Kasumi-1 (cell line): ENCODE results near the gene FCF1.

Source experiments
- DNase-seq, 2 experiments: peaks; one replicate each; lab custom pipeline; 2025; lab: John Stamatoyannopoulos, UW

Gene FCF1, protein sequence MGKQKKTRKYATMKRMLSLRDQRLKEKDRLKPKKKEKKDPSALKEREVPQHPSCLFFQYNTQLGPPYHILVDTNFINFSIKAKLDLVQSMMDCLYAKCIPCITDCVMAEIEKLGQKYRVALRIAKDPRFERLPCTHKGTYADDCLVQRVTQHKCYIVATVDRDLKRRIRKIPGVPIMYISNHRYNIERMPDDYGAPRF

DNA sequence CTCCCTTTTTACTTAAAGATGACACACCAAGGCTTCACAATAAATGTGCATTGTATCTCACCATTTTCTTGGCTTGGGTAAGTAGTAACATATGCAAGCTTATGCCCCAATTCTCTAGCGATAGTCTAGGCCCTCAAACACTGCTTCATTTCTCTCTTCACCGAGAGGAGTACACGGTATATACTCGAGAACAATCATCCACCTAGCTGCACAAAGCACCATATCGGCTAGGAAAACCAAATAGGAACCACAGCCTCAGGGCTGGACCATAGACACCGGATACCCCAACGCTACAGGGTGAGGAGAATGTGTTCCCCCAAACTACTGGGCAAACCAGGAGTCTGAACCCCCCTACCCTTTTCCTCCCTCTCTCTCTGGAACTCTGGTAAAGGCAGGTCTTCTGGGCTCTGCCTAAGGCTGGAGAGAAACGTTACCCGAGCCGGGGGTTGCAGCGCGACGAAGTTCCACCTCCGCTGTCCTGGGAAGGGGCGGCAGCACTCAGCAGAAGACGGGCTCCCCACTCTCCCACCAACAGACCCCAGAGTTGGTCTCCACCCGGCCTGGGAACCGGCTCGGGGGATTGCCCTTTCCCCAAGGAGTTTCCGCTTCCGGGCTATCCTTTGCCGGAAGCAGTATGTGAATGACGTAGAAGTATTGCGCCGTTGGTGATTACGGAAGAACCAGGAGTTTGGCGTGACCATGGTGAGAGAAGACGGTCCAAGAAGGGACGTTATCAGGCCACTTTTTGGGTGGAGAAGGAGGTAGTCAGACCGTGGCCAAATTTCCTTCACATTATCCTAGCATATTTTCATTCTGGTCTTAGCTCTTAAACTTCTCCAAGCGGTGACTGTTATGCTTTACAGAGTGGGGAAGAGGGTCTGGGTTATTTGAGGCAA, at the start of gene FCF1, which contains the start of gene AREL1:
Gene FCF1, plus strand, starts transcription at position 646 of the 896 bp plus-strand sequence. Its CDS starts 54 bp downstream, at position 700.
Gene AREL1, minus strand, starts transcription at position 582 of the 896 bp plus-strand sequence. CDS start 27,465 bp downstream, outside the sequence.
- no peak for DNase-seq

DNA sequence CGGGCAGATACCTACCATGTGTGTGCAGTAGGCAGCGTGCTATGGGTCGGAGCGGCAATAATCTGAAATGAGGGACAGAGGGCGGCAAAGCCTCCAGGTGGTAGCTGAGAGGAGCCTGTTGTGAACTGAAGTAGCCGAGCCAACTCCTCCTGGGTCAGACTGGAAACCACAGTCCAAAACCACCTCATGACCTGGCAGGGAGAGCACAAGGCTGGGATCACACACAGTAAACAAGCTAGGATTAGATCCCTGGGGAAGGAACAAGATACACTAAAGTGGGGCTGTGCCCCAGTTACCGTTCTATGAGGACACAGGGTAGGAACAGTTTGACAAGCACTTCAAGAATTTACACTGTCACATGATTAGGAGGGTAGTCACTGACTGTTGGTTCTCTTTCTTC, 49.1 kb upstream of the FCF1 start:
- no peak for DNase-seq

DNA sequence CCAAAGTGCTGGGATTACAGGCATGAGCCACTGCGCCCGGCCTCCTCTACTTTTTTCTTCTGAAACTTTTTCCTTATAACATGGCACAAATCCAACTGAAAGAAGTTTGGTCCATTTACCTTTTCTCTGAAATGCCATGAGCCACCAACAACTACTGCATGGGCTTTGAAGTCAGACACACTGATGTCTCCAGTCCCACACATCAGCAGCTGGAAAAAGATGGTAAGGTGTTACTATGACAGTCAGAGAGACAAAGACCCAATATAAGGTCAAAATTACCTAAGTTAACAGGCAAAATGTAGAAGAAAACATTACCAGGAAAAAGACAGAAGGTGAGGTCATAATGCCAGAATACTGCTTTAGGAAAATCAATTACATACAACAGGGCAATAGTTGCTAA, 48.2 kb upstream of the FCF1 start:
- DNase-seq = no peak

DNA sequence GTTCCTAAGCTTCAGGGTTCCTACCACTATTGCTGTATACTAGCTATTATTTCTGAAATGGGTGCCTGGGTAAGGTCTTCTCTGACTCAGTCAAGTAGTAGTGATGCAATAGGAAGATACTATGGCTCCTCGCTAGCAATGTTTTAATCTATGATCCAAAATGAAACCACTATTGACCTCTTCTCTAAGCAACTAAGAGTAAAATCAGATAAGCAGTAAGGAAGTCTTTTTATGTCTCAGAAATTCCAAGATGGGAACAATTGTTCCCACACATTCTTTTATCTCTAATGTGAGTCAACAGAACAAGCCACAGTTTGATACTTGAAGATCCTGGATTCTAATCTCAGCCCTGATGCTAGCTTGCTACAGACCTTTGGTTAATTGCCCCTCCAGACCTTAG, 45.2 kb upstream of the FCF1 start:
- DNase-seq = no peak

DNA sequence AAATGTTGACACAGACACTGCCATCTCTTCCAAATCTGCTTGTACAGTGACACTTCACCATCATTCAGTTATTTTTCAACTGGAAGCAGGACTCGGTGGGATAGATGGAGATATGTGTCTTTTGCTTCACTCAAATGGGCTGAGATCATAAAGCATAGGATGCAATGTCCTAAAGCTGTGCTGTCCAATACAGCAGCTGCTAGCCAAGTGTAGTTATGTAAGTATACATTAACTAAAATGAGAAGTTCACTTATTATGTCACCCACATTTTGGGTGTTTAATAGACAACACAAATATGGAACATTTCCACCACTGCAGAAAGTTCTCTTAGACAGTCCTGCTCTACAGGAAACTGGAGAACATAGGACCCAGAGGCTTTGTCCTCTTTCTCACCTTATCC, 43.7 kb upstream of the FCF1 start:
- no peak for DNase-seq

DNA sequence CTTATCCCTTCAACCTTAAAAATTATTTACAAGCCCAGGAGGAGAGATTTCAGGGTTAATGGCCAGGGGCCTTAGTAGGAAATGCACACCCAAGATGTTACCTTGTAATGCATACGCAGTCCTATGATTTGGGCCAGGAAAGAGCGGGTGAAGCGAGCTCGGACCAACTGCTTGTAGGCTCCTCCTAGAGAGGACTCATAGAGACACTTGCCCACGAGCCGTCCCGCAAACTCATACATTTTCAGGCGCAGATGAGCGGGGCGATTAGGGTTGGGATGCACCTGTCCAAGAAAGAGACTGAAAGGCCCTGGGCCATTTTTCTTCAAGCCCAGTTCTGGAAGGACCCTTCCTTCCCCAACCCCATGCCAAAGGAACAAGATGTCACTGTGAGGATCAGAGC, 43.1 kb upstream of the FCF1 start:
- no peak for DNase-seq

DNA sequence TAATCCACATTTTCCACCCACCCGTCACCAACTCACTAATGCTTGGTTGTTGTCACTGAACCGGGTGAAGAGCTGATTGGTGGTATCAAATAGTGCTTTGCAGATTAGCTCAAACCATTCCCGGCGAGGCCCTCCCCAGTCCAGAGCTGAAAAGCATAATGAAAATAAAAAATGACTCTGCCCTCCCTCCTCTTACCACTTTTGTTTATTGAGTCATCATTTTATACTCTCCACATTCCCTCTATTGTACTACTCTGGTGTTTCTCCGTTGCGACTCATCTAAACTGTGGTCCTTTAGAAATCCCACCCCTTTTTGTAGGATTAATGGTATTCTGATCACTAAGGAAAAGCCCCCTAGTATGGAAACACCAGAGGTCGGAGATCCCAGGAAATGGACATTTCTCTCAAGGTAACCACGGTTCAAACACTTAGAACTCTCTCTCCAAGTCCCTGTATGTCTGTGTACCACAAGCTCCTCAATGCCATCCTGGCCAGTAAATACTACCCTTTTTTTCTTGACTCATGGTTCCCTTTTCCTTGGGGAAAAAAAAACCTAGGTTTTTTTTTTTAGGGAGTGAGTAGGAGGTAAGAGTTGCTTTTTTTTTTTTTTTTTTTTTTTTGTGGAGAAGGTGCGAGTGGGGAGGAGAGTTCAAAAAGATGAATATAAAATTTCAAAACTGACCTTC, 42.1 kb upstream of the FCF1 start:
- DNase-seq = no peak

DNA sequence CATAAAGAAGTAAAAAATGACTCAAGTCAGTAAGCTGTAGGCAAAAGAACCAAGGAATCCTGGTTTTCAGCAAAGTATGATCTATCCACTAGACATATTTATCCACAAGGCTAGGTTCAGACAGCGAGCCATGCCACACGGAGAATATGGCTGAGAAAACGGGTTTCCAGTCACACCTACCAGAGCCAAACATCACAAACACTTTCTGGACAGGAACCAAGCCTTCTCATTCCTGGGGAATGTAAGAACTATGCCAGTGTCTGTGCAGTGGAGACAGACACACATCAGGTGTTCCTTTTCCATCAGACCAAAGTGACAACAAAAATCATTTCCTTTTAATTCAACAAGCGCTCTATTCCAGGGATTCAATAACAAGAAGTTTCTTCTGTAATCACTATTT, 41.2 kb upstream of the FCF1 start:
- DNase-seq = no peak

DNA sequence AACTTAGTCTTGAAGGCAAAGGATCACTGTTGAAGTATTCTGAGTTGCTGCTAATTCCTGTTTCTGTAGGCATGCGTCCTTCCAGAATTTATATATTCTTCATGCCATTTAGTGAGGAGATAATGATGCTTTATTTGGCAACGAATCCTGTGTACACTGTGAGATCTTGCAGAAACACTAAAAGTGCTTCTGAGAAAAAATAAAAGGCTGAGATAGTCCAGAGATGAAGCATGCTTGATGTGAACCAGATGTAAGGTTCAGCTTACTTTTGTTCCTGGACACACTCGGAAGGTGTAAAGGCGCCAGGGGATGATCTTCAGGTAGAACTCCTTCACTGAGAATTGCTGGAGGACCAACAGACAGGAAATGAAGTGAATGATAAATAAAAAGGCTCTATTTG, 39.2 kb upstream of the FCF1 start:
- DNase-seq = no peak

DNA sequence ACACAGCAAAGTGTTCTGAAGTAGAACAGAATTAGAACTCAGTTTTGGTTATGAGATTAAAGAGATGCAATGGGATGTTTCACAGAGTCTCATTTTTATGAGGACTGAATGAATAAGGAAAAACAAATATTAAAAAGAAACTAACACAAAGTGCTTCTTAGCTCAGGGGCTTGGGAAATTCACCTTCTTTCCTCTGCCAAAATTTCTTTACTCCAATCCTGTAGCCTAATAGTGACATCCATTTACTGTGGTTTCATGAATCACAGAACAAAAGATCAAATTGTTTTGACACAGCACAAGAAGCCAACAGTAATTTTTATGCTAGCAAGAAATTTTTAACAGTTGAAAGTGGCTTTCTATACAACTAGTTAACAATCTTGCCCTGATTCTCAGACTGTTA, 37.7 kb upstream of the FCF1 start:
- DNase-seq = no peak

DNA sequence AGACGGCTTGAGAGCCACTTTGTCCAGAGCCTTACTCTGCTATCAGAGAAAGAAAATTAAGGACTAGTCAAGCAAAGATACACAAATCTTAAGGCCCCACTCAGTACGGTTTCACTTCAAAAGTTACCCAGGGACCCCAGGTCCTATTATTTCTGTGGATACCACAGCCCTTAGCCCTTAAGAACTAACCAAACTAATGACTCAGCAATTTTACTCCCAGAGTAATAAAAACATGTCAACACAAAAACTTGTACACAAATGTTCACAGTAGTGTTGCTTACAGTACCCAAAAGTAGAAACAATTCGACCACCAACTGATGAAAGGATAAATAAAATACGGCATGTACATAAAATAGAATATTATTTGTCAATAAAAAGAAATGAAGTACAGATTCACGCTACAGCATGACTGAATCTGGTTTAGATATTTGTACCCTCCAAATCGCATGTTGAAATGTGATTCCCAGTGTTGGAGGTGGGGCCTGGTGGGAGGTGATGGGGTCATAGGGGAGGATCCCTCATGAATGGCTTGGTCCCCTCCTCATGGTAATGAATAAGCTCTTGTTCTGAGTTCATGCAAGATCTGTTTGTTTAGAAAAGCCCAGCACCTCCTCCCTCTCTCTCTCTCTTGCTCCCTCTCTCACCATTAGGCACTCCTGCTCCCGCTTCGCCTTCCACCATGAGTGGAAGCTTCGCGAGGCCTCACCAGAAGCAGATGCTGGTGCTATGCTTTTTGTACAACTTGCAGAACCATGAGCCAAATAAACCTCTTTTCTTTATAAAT, 30.6 kb upstream of the FCF1 start:
- DNase-seq = no peak

DNA sequence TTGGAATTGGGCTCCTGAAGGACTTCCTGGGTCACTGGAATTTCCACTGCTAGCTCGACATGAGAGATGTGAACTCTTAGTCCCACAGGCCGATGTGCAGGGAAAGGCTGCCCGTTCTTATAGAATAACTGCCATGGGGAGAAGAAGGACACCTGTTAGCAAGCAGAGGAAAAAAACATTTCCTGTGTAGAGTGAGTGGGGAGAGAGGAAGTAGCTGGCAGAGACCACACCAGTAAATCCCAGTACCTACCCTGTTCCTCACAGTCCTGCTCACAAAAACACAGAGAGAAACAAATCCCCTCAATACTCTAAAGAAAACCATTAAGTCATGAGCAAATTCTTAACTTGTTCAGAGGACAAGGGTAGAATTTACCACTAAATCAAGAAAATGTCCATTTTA, 29.5 kb upstream of the FCF1 start:
- DNase-seq = peak; percentile 58 to 63

DNA sequence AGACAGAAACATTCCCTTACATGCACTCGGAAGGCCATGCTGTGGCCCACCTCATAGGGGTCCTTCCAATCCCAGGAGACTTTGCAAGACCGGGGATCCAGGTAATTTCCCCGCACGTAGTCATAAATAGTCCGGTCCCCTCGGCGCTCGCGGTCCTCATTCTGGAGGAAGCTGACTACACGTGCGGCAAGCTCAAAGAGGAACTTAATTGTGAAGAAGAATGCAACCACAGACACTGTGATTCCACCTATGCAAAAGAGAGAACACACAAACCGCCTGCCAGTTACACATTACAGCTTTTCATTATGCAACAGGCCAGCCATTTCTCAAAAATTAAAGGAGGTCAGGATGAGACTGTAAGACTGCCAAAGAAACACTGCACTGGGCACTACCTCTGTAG, 28.5 kb upstream of the FCF1 start:
- DNase-seq = peak; percentile 94 to 96

DNA sequence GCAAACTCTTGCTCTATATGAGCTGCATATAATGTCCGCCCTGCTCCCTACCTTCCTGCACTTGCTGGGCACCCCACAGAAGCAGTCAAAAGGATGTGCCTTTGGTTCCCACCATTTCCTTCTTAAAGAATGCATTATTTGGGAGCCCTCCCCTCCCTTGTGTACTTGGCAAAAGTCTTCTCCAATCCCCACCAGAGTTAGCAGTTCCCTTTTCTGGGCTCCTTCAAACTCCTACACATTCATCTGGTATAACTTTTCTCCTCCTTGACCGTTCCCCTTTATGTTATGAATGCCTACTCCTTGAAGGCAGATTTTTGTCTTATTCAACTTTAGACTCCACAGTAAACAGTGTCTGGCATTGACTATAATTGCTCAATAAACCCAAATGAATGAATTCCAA, 27.9 kb upstream of the FCF1 start:
- DNase-seq = peak; percentile 94 to 96

DNA sequence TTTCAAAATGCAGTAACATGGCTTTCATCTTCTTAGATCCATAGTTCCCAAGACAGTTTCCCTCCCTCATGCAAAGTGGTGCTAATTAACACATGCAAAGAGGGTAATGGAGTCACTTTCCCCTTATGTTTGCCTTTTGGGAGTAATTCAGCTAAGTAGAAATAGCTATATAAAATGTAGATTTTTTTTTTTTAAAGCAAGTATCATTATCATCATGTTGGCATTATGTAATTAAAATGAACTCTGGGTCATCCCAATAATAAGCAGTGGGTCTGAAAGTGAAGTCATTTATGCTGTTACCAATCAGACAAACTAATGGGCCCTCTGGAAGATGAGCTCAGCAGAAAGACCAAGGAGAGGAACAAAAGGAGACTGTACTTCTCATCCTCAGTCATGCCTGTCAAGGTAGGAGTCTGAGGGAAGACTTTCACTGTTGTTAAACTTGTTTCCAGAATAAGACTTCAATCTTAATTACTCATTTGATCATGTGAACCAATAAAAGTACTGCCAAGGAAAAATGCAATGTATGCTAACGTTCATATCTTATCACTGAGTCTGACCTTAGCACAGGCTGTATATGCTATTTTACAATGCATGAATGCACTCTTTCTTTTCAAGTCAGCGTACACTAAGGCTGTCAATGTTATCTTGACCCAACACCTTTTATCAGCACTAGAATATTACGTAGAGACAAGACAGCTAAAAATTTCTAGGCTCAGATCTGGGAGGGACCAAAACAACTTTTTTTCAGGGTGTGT, 26.8 kb upstream of the FCF1 start:
- DNase-seq = no peak

DNA sequence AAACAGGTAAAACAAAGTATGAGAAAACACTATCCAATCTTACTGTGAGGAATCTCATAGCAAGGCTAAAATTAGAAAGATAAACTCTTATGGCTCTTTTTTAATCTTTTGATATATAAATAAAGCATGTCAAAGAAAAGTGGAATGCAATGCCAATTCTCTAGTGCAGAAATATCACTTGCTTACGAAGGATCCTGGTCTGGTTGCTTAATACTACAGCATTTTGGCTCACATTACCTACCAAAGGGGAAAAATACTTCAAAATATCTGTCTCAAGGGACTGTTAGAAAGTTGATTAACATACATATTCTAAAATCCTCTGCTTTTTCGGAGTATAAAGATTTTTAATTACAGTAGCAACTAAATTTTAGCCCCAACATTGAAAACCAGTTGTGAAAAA, 21.5 kb upstream of the FCF1 start:
- no peak for DNase-seq

DNA sequence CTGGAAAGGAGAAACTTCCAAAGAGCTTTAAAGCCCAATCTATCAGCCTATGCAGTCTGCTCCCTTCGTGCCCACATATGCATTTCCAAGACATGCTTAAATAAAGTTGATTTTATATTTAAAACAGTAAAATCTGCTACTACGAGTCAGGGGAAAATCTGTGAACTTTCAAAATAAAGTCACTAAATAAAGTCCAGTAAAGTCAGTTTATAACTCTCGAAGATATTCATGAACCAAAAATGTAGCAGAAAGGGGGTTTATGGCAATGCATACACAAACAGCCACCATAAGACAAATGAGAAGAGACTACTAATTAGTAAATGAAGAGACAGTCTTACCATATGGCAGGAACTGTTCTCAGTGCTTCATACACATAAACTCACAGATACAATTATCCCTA, 19.8 kb upstream of the FCF1 start:
- no peak for DNase-seq

DNA sequence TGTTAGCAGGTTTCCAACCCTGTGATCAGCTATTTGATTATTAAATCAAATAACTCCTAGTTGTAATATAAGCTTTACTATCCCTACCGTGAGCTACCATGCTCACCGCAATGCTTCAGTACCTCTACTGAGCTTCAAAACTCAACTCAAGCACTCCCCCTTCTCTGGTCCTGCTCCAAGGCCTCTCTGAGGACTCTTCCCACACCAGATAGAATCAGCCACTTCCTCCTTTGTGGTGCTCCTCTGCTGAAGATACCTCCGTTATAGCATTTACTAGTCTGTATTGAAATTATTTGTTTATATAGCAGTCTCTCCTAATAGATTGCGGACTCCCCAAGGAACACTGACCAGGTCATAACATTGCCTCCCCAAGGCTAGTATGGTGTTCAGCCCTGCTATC, 17.5 kb upstream of the FCF1 start:
- DNase-seq = peak; percentile 51 to 55

DNA sequence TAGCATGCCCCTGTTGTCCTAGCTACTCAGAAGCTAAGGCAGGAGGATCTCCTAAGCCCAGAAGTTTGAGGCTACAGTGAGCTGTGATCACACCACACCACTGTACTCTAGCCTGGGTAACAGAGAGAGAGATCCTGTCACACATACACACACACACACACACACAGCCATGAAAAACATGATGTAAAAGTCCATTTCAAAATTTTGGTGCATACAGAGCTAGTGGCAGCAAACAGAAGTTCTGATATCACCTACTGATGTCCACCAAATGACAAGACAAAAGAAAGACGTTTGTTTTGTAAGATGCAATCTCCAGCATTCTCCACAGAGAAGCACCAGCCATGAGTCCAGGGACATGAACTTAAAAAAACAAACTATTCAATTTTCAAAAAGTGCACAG, 15.9 kb upstream of the FCF1 start:
- no peak for DNase-seq

DNA sequence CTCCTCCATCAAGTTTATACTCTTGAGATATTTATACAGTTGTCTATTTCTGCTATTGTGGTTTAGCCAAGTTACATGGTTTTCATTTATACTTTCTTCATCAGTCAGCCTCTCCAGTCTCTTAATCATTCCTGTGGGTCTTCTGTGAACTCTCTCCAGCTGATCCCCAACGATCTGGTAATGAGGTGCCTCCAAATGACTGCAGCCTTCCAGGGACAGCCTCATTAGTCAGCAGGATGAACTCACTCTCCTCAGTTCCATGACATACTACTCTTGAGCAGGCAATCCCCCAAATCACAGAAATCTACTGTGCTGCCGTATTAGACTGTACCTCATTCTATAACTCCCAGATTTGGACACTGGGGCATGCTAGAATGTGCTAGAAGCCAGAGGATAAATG, 15.4 kb upstream of the FCF1 start:
- DNase-seq = no peak

DNA sequence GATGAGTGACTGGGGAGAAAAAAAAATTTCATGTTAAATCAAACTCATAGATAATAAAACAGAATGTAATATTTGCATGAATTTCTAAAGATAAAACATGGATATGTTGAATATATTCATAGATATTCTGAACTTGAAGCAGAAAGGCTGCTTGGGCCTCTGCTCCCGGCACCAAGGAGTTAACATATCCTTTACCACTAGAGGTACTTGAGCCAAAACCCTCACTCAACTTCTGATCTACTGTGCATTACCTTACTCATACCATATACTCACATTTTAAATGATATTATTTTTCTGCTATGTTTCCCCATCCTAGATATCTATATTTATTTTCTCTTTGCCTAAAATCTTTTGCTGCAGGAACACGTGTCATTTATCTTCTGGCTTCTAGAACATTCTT, 15.0 kb upstream of the FCF1 start:
- no peak for DNase-seq
